ENCODE measurements around the gene TBC1D16. TPM values are rescaled to one million over a fixed set of nuclear protein-coding genes. Genes with fewer than 3 reads are reported as not detected.

The TBC1D16 gene
- total RNA-seq, 4 donors from 2014 or later: 9.1 to 28.0 (median 22.3) TPM

GRCh38 chr17:79936050-79936449, 99.6 kb downstream of the TBC1D16 start:
- intact Hi-C loops (cut with DNase I; ENCODE audit: low total_unique reads): no loop called here
- TF ChIP-seq CTCF (IDR thresholded peaks at IDR 0.05) (no peak), POLR2A (IDR thresholded peaks at IDR 0.05) (no peak)
- 80 to 93% methylated on average over 11 to 16 of the region's 16 CpGs for WGBS, 2 donors
- no peak overlapping the region for H3K4me3 ChIP-seq (ENCODE audit: low read depth, poor library complexity, severe bottlenecking)
- no peak for DNase-seq (ENCODE audit: low spot score in 2 of 2)

- DNase-seq (ENCODE audit: low spot score in 2 of 2): no peak
- 92 to 93% methylated on average over 19 of the region's 19 CpGs for WGBS, 2 donors
- no peak overlapping the region for H3K4me3 ChIP-seq (ENCODE audit: low read depth, poor library complexity, severe bottlenecking)
- intact Hi-C loops (cut with DNase I; ENCODE audit: low total_unique reads): no loop called here
- no peak for TF ChIP-seq POLR2A (IDR thresholded peaks at IDR 0.05)
- no peak for TF ChIP-seq CTCF (IDR thresholded peaks at IDR 0.05)
Observed at GRCh38 chr17:79935197-79935885, 100.3 kb downstream of the TBC1D16 start.

GRCh38 chr17:79934653-79934970, 101.1 kb downstream of the TBC1D16 start:
- no peak overlapping the region for H3K4me3 ChIP-seq (ENCODE audit: low read depth, poor library complexity, severe bottlenecking)
- intact Hi-C loops (cut with DNase I; ENCODE audit: low total_unique reads): no loop called here
- TF ChIP-seq CTCF (IDR thresholded peaks at IDR 0.05) (no peak), POLR2A (IDR thresholded peaks at IDR 0.05) (no peak)
- WGBS, 2 donors: 86% methylated on average over 9 of the region's 9 CpGs
- no peak for DNase-seq (ENCODE audit: low spot score in 2 of 2)

GRCh38 chr17:79933863-79934652, 101.6 kb downstream of the TBC1D16 start:
- no peak overlapping the region for H3K4me3 ChIP-seq (ENCODE audit: low read depth, poor library complexity, severe bottlenecking)
- intact Hi-C loops (cut with DNase I; ENCODE audit: low total_unique reads): no loop called here
- WGBS, 2 donors: 54% methylated on average over 18 of the region's 22 CpGs
- DNase-seq (ENCODE audit: low spot score in 2 of 2): no peak
- TF ChIP-seq POLR2A (IDR thresholded peaks at IDR 0.05) (no peak), CTCF (IDR thresholded peaks at IDR 0.05) (no peak)

GRCh38 chr17:79932451-79933306, 103.0 kb downstream of the TBC1D16 start:
- WGBS, 2 donors: 47 to 48% methylated on average over 10 of the region's 10 CpGs
- DNase-seq (ENCODE audit: low spot score in 2 of 2): no peak
- intact Hi-C loops (cut with DNase I; ENCODE audit: low total_unique reads): no loop called here
- TF ChIP-seq POLR2A (IDR thresholded peaks at IDR 0.05) (no peak), CTCF (IDR thresholded peaks at IDR 0.05) (no peak)
- no peak overlapping the region for H3K4me3 ChIP-seq (ENCODE audit: low read depth, poor library complexity, severe bottlenecking)

All from lower leg skin (tissue), 4 donors.